Loucy (cell line): ENCODE results near the gene SATB2.

ENCODE experiments used
- CTCF ChIP-seq: fragments of 200-600 bp; sonication (generic); conservative IDR thresholded peaks from 2 replicates; pipeline ENCODE4 v1.5.1; 2014; ENCODE audit warnings: mild to moderate bottlenecking, antibody characterized with exemption, low read length
- EZH2phosphoT487 ChIP-seq: fragments of 200-600 bp; IDR thresholded peaks from 2 replicates; pipeline ENCODE4 v1.6.1; 2018; ENCODE audit warnings: antibody characterized with exemption, mild to moderate bottlenecking, moderate library complexity, borderline replicate concordance

GRCh38 chr2:199259671-199260070 is 198.1 kb downstream of the SATB2 start:
- no peak for TF ChIP-seq CTCF
- TF ChIP-seq EZH2phosphoT487 = no peak
